Stimulated activated CD4-positive, alpha-beta T cell treated with anti-CD3 and anti-CD28 coated beads, Interleukin-2, amount 100 ng/mL, for 24 hours (primary cell): Measurements from ENCODE around the gene DHRS7B.
"Not testable (repeated sequence)": the region's sequence is repeated elsewhere in the genome, so short reads cannot be mapped to it uniquely, and the experiment has no call there.

Source experiments
- DNase-seq, 2 donors: peaks; one replicate each; pipeline ENCODE4 v3.0.0-alpha.2; 2020

The DHRS7B gene

GRCh38 chr17:21126645-21127508 is at the start of gene DHRS7B:
Gene DHRS7B (plus strand): TSS chr17:21126964. CDS start chr17:21126972, 8 bp downstream.
- DNase-seq = peak; percentile 98

GRCh38 chr17:21077281-21077680 is 49.5 kb upstream of the DHRS7B start:
- DNase-seq = no peak

- DNase-seq = no peak
Observed at GRCh38 chr17:21078016-21078780, 48.6 kb upstream of the DHRS7B start.

- DNase-seq = no peak
Observed at GRCh38 chr17:21079196-21079595, 47.6 kb upstream of the DHRS7B start.

- no peak for DNase-seq
Observed at GRCh38 chr17:21082001-21082436, 44.7 kb upstream of the DHRS7B start.

- not testable (repeated sequence) for DNase-seq
Observed at GRCh38 chr17:21085280-21085679, 41.5 kb upstream of the DHRS7B start.

GRCh38 chr17:21085707-21086106 is 41.1 kb upstream of the DHRS7B start:
- no peak for DNase-seq

- DNase-seq = no peak
Observed at GRCh38 chr17:21089145-21089544, 37.6 kb upstream of the DHRS7B start.

- no peak for DNase-seq
Observed at GRCh38 chr17:21089933-21090901, 36.5 kb upstream of the DHRS7B start.

- DNase-seq = no peak
Observed at GRCh38 chr17:21090902-21091618, 35.7 kb upstream of the DHRS7B start.

- no peak for DNase-seq
Observed at GRCh38 chr17:21094298-21094704, 32.5 kb upstream of the DHRS7B start.

GRCh38 chr17:21095735-21096134 is 31.0 kb upstream of the DHRS7B start:
- DNase-seq = no peak

- no peak for DNase-seq
Observed at GRCh38 chr17:21096874-21097273, 29.9 kb upstream of the DHRS7B start.

GRCh38 chr17:21098934-21099689 is 27.7 kb upstream of the DHRS7B start:
- DNase-seq = peak; percentile 71 to 78

- no peak for DNase-seq
Observed at GRCh38 chr17:21100636-21101035, 26.1 kb upstream of the DHRS7B start.

GRCh38 chr17:21104608-21105007 is 22.2 kb upstream of the DHRS7B start:
- no peak for DNase-seq

- DNase-seq = no peak
Observed at GRCh38 chr17:21105064-21105894, 21.5 kb upstream of the DHRS7B start.

GRCh38 chr17:21106316-21106715 is 20.4 kb upstream of the DHRS7B start:
- no peak for DNase-seq

- not testable (repeated sequence) for DNase-seq
Observed at GRCh38 chr17:21107067-21107650, 19.6 kb upstream of the DHRS7B start.

- DNase-seq = no peak
Observed at GRCh38 chr17:21108651-21109050, 18.1 kb upstream of the DHRS7B start.
